ENCODE data around the gene ABCC12. TPM values are rescaled to one million over a fixed set of nuclear protein-coding genes. Genes with fewer than 3 reads are reported as not detected.
"Not testable (repeated sequence)": the region's sequence is repeated elsewhere in the genome, so short reads cannot be mapped to it uniquely, and the experiment has no call there.

ABCC12 gene
- total RNA-seq, 1 experiment from 2014 or later: not detected

DNA sequence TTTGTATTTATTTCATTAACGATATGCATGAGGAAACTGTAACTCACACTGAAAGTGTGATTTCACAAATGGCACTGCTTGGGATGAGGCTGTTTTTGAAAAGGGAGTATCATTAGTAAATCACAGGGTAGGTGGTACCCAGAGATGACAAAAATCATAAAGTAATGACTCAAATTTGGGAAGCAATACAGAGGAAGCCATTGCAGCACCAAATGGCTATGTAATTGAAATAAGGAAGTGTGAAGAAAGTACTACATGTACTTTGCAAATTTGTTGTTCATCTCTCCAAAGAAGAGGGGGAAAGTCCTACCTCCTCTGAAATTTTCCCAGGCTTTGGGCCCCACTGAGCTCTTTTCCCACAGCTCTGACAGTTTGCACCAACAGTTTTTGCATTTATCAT is 12.3 kb upstream of the ABCC12 start (continued):
- TF ChIP-seq, protein P1, sequence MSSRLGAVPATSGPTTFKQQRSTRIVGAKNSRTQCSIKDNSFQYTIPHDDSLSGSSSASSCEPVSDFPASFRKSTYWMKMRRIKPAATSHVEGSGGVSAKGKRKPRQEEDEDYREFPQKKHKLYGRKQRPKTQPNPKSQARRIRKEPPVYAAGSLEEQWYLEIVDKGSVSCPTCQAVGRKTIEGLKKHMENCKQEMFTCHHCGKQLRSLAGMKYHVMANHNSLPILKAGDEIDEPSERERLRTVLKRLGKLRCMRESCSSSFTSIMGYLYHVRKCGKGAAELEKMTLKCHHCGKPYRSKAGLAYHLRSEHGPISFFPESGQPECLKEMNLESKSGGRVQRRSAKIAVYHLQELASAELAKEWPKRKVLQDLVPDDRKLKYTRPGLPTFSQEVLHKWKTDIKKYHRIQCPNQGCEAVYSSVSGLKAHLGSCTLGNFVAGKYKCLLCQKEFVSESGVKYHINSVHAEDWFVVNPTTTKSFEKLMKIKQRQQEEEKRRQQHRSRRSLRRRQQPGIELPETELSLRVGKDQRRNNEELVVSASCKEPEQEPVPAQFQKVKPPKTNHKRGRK (CRISPR knock-in tag; IDR thresholded peaks at IDR 0.05; ENCODE audit: borderline replicate concordance): no peak
- TF ChIP-seq, protein P2, sequence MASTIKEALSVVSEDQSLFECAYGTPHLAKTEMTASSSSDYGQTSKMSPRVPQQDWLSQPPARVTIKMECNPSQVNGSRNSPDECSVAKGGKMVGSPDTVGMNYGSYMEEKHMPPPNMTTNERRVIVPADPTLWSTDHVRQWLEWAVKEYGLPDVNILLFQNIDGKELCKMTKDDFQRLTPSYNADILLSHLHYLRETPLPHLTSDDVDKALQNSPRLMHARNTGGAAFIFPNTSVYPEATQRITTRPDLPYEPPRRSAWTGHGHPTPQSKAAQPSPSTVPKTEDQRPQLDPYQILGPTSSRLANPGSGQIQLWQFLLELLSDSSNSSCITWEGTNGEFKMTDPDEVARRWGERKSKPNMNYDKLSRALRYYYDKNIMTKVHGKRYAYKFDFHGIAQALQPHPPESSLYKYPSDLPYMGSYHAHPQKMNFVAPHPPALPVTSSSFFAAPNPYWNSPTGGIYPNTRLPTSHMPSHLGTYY (CRISPR knock-in tag; IDR thresholded peaks at IDR 0.05): no peak
- TF ChIP-seq, protein P3, sequence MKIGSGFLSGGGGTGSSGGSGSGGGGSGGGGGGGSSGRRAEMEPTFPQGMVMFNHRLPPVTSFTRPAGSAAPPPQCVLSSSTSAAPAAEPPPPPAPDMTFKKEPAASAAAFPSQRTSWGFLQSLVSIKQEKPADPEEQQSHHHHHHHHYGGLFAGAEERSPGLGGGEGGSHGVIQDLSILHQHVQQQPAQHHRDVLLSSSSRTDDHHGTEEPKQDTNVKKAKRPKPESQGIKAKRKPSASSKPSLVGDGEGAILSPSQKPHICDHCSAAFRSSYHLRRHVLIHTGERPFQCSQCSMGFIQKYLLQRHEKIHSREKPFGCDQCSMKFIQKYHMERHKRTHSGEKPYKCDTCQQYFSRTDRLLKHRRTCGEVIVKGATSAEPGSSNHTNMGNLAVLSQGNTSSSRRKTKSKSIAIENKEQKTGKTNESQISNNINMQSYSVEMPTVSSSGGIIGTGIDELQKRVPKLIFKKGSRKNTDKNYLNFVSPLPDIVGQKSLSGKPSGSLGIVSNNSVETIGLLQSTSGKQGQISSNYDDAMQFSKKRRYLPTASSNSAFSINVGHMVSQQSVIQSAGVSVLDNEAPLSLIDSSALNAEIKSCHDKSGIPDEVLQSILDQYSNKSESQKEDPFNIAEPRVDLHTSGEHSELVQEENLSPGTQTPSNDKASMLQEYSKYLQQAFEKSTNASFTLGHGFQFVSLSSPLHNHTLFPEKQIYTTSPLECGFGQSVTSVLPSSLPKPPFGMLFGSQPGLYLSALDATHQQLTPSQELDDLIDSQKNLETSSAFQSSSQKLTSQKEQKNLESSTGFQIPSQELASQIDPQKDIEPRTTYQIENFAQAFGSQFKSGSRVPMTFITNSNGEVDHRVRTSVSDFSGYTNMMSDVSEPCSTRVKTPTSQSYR (CRISPR knock-in tag; IDR thresholded peaks at IDR 0.05): no peak
- TF ChIP-seq, protein P4, sequence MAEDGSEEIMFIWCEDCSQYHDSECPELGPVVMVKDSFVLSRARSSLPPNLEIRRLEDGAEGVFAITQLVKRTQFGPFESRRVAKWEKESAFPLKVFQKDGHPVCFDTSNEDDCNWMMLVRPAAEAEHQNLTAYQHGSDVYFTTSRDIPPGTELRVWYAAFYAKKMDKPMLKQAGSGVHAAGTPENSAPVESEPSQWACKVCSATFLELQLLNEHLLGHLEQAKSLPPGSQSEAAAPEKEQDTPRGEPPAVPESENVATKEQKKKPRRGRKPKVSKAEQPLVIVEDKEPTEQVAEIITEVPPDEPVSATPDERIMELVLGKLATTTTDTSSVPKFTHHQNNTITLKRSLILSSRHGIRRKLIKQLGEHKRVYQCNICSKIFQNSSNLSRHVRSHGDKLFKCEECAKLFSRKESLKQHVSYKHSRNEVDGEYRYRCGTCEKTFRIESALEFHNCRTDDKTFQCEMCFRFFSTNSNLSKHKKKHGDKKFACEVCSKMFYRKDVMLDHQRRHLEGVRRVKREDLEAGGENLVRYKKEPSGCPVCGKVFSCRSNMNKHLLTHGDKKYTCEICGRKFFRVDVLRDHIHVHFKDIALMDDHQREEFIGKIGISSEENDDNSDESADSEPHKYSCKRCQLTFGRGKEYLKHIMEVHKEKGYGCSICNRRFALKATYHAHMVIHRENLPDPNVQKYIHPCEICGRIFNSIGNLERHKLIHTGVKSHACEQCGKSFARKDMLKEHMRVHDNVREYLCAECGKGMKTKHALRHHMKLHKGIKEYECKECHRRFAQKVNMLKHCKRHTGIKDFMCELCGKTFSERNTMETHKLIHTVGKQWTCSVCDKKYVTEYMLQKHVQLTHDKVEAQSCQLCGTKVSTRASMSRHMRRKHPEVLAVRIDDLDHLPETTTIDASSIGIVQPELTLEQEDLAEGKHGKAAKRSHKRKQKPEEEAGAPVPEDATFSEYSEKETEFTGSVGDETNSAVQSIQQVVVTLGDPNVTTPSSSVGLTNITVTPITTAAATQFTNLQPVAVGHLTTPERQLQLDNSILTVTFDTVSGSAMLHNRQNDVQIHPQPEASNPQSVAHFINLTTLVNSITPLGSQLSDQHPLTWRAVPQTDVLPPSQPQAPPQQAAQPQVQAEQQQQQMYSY (CRISPR knock-in tag; IDR thresholded peaks at IDR 0.05): no peak
- TF ChIP-seq ZNF416 (CRISPR knock-in tag; IDR thresholded peaks at IDR 0.05): no peak
- TF ChIP-seq, protein P5, sequence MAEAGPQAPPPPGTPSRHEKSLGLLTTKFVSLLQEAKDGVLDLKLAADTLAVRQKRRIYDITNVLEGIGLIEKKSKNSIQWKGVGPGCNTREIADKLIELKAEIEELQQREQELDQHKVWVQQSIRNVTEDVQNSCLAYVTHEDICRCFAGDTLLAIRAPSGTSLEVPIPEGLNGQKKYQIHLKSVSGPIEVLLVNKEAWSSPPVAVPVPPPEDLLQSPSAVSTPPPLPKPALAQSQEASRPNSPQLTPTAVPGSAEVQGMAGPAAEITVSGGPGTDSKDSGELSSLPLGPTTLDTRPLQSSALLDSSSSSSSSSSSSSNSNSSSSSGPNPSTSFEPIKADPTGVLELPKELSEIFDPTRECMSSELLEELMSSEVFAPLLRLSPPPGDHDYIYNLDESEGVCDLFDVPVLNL (CRISPR knock-in tag; IDR thresholded peaks at IDR 0.05; ENCODE audit: borderline replicate concordance, low read depth): no peak
- no peak for TF ChIP-seq FOXJ3 (CRISPR knock-in tag; IDR thresholded peaks at IDR 0.05; ENCODE audit: borderline replicate concordance)
- no peak for TF ChIP-seq ZBTB21 (CRISPR knock-in tag; IDR thresholded peaks at IDR 0.05; ENCODE audit: borderline replicate concordance)
- TF ChIP-seq, protein P6, sequence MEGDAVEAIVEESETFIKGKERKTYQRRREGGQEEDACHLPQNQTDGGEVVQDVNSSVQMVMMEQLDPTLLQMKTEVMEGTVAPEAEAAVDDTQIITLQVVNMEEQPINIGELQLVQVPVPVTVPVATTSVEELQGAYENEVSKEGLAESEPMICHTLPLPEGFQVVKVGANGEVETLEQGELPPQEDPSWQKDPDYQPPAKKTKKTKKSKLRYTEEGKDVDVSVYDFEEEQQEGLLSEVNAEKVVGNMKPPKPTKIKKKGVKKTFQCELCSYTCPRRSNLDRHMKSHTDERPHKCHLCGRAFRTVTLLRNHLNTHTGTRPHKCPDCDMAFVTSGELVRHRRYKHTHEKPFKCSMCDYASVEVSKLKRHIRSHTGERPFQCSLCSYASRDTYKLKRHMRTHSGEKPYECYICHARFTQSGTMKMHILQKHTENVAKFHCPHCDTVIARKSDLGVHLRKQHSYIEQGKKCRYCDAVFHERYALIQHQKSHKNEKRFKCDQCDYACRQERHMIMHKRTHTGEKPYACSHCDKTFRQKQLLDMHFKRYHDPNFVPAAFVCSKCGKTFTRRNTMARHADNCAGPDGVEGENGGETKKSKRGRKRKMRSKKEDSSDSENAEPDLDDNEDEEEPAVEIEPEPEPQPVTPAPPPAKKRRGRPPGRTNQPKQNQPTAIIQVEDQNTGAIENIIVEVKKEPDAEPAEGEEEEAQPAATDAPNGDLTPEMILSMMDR (IDR thresholded peaks at IDR 0.05): no peak

DNA sequence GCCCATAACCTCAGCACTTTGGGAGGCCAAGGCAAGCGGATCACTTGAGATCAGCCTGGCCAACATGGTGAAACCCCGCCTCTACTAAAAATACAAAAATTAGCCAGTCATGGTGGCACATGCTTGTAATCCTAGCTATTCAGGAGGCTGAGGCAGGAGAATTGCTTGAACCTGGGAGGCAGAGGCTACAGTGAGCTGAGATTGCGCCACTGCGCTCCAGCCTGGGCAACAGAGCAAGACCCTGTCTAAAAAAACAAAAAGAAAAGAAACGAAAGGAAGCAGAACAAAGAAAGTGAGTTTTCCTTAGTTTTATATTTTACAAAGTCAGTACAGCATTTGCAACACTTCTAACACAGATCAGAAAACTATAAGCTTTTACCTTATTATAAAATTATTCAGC is 10.8 kb upstream of the ABCC12 start:
- DNase-seq (ENCODE audit: low spot score); H3K36me3 Mint-ChIP-seq; H3K27ac Mint-ChIP-seq; POLR2A ChIA-PET; ATAC-seq; H3K4me3 Mint-ChIP-seq; H3K27me3 Mint-ChIP-seq (ENCODE audit: low read depth): not testable (repeated sequence)
- H3K4me1 Mint-ChIP-seq: peaks cover 21% of the 10 kb centered on the region
- CTCF ChIA-PET: interaction anchor here (0.6 to 1.2 kb wide), 4 partner anchors 76 to 1493 kb away, joined by 3 to 4 read pairs (median 3); no protein-coding TSS in a partner anchor
- peaks cover 11% of the 10 kb centered on the region for H3K9me3 Mint-ChIP-seq
